ENCODE results near the gene OCRL. TPM values are rescaled to one million over a fixed set of nuclear protein-coding genes. Genes with fewer than 3 reads are reported as not detected.
A peak's percentile ranks its signal among the peaks of the same experiment; 100 is the strongest.

Gene OCRL
- total RNA-seq, 4 donors from 2014 or later = 41.1 to 62.3 (median 59.8) TPM

DNA sequence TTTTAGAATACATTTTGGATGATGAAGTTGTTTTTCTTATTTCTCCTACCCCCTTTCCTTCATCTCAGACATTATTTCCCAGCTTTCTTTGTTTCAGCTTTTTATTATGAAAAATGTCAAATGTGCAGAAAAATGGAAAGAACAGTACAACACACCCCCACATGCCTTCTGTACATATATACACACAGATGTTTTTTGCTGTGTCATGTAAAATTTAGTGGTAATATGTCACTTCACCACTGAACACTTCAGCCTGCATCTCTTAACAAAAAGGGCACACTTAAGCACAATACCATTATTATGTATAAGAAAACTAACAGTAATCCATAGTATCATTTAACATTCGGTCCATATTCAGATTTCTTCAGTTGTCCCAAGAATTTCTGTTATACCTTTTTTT lies 37.8 kb downstream of the OCRL start:
- WGBS = 71% methylated on average over 1 of the region's 1 CpG
- Histone ChIP-seq H3K4me1 (peaks cover 0 to 16% (median 6%) of the 10 kb centered on the region in 4 donors), H3K27ac (replicated peaks in 1 of 4) (peak overlapping the region in 1 of 4 donors; percentile 18), H3K4me3 (no peak overlapping the region), H3K9me3 (no peaks in the 10 kb centered on the region), H3K36me3 (peaks cover 0 to 23% (median 16%) of the 10 kb centered on the region in 4 donors), H3K27me3 (no peaks in the 10 kb centered on the region)
- intact Hi-C loops (cut with DNase I) = no loop called here
- no peak for DNase-seq (ENCODE audit: extremely low spot score)
- TF ChIP-seq EP300 (IDR thresholded peaks at IDR 0.05) = no peak
- TF ChIP-seq, protein P1, sequence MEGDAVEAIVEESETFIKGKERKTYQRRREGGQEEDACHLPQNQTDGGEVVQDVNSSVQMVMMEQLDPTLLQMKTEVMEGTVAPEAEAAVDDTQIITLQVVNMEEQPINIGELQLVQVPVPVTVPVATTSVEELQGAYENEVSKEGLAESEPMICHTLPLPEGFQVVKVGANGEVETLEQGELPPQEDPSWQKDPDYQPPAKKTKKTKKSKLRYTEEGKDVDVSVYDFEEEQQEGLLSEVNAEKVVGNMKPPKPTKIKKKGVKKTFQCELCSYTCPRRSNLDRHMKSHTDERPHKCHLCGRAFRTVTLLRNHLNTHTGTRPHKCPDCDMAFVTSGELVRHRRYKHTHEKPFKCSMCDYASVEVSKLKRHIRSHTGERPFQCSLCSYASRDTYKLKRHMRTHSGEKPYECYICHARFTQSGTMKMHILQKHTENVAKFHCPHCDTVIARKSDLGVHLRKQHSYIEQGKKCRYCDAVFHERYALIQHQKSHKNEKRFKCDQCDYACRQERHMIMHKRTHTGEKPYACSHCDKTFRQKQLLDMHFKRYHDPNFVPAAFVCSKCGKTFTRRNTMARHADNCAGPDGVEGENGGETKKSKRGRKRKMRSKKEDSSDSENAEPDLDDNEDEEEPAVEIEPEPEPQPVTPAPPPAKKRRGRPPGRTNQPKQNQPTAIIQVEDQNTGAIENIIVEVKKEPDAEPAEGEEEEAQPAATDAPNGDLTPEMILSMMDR (IDR thresholded peaks at IDR 0.05) = no peak
- no peak for TF ChIP-seq POLR2AphosphoS5 (IDR thresholded peaks at IDR 0.05)

DNA sequence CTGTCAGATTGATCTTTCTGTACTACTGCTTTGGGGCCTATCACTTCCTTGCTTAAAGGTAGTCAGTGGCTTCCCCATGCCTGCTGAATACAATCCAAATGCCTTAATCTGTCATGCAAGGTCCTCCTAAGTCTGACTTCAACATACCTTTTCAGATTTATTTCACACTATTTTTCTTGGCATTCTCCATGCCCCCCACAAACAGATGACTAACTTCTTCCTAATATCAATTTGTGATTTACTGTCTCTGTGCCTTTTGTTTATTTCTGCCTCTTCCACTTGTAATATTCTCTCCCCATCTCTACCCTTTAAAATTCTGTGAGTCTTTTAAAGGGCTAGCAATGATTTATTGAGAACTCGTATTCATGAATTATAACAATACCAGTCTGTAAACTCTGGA lies 41.8 kb downstream of the OCRL start:
- DNase-seq (ENCODE audit: extremely low spot score) = no peak

DNA sequence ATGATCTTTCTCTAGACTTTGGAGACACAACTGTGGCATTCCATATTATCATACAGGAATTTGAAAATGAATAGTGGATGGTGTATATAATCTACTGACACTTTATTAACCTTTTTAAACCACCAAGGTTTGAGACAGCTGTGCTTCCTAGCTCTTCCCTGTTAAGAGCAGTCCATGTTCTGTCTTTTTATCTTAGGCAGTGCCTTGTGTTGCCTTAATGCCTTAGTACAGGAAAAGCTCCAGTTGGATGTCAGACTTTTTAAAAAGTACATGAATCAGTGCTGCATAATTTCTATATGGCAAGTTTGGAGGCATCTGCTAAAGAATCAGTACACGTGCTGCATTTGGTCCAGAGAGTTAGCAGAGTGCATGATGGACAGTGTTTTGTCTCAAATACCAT lies 45.1 kb downstream of the OCRL start:
- WGBS = 31% methylated on average over 1 of the region's 1 CpG
- Histone ChIP-seq H3K27ac (replicated peaks in 1 of 4) (no peak overlapping the region), H3K4me1 (peaks cover 0 to 11% (median 3%) of the 10 kb centered on the region in 4 donors), H3K27me3 (no peaks in the 10 kb centered on the region), H3K36me3 (peaks cover 22 to 40% (median 30%) of the 10 kb centered on the region in 4 donors), H3K4me3 (no peak overlapping the region), H3K9me3 (no peaks in the 10 kb centered on the region)
- TF ChIP-seq, protein P1 (IDR thresholded peaks at IDR 0.05) = no peak
- TF ChIP-seq EP300 (IDR thresholded peaks at IDR 0.05) (no peak), POLR2A (IDR thresholded peaks at IDR 0.05; ENCODE audit: low read depth) (no peak), POLR2AphosphoS5 (IDR thresholded peaks at IDR 0.05) (no peak)
- DNase-seq (ENCODE audit: extremely low spot score) = no peak
- intact Hi-C loops (cut with DNase I) = no loop called here

More for the DNA sequence above, 41.8 kb downstream of the OCRL start:
- H3K4me1 ChIP-seq = peaks cover 0 to 20% (median 10%) of the 10 kb centered on the region in 4 donors
- intact Hi-C loops (cut with DNase I) = no loop called here
- H3K27ac ChIP-seq (replicated peaks in 1 of 4) = no peak overlapping the region
- H3K27me3 ChIP-seq = no peaks in the 10 kb centered on the region
- H3K9me3 ChIP-seq = no peaks in the 10 kb centered on the region
- peaks cover 0 to 9% (median 2%) of the 10 kb centered on the region in 4 donors for H3K36me3 ChIP-seq
- WGBS = 56% methylated on average over 1 of the region's 1 CpG
- H3K4me3 ChIP-seq = no peak overlapping the region
- TF ChIP-seq POLR2A (IDR thresholded peaks at IDR 0.05; ENCODE audit: low read depth) = no peak
- no peak for TF ChIP-seq EP300 (IDR thresholded peaks at IDR 0.05)
- no peak for TF ChIP-seq POLR2AphosphoS5 (IDR thresholded peaks at IDR 0.05)
- TF ChIP-seq, protein P1 (IDR thresholded peaks at IDR 0.05) = no peak

DNA sequence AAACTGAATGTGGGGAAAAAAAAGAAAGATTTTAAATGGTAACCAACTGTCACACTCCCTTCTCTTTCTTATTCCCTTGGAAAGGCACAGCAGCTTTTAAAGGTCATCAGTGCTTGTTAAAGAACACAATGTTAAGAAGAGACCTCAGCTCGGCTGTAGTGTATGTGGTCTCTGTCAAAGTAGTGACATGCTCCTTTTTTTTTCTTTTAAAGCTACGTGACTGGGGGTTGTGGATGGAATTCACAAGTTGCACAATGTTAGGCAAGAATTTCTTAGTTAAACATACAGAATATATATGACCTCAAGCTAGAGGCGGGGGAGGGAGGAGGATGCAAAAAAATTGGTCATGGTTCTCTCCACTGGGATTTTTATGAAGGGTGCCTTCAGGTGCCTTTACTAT lies 45.6 kb downstream of the OCRL start:
- TF ChIP-seq POLR2AphosphoS5 (IDR thresholded peaks at IDR 0.05) (no peak), POLR2A (IDR thresholded peaks at IDR 0.05; ENCODE audit: low read depth) (no peak), EP300 (IDR thresholded peaks at IDR 0.05) (no peak)
- TF ChIP-seq, protein P1 (IDR thresholded peaks at IDR 0.05) = no peak

DNA sequence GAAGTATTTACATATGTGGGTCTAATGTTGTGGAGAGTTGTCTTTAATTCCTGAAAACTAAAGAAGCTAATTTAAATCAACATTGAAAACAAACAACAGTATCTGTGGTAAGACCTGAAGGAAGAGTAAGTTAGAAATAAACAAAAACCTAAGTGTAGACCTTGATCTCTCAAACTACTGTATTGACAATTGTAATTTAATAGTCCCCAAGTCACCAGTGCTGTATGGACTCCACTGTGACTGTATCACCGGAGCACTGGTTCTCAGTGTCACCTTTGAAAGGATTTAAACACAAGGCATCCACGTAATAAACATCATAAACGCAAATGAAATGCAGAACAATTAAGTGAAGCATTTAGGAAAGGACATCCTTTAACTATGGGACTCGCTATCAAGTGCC lies 46.4 kb downstream of the OCRL start:
- Histone ChIP-seq H3K4me3 (no peak overlapping the region), H3K4me1 (peaks cover 0 to 11% (median 3%) of the 10 kb centered on the region in 4 donors), H3K36me3 (peaks cover 31 to 53% (median 41%) of the 10 kb centered on the region in 4 donors), H3K9me3 (no peaks in the 10 kb centered on the region), H3K27me3 (no peaks in the 10 kb centered on the region), H3K27ac (replicated peaks in 1 of 4) (no peak overlapping the region)
- DNase-seq (ENCODE audit: extremely low spot score) = no peak
- TF ChIP-seq, protein P1 (IDR thresholded peaks at IDR 0.05) = no peak
- TF ChIP-seq EP300 (IDR thresholded peaks at IDR 0.05) = no peak
- no peak for TF ChIP-seq POLR2AphosphoS5 (IDR thresholded peaks at IDR 0.05)
- TF ChIP-seq POLR2A (IDR thresholded peaks at IDR 0.05; ENCODE audit: low read depth) = no peak
- WGBS = 82% methylated on average over 4 of the region's 4 CpGs
- intact Hi-C loops (cut with DNase I) = no loop called here

More for the DNA sequence above, 45.6 kb downstream of the OCRL start:
- Histone ChIP-seq H3K9me3 (no peaks in the 10 kb centered on the region), H3K27me3 (no peaks in the 10 kb centered on the region), H3K4me3 (no peak overlapping the region), H3K4me1 (peaks cover 0 to 11% (median 3%) of the 10 kb centered on the region in 4 donors), H3K36me3 (peaks cover 25 to 45% (median 33%) of the 10 kb centered on the region in 4 donors), H3K27ac (replicated peaks in 1 of 4) (no peak overlapping the region)
- no peak for DNase-seq (ENCODE audit: extremely low spot score)
- 47% methylated on average over 3 of the region's 3 CpGs for WGBS
- intact Hi-C loops (cut with DNase I) = no loop called here

Data from esophagus muscularis mucosa (tissue), 4 donors.